Measurements from ENCODE around the gene MANBA.
A peak's percentile ranks its signal among the peaks of the same experiment; 100 is the strongest.
"Not testable (repeated sequence)": the region's sequence is repeated elsewhere in the genome, so short reads cannot be mapped to it uniquely, and the experiment has no call there.

The MANBA gene

DNA sequence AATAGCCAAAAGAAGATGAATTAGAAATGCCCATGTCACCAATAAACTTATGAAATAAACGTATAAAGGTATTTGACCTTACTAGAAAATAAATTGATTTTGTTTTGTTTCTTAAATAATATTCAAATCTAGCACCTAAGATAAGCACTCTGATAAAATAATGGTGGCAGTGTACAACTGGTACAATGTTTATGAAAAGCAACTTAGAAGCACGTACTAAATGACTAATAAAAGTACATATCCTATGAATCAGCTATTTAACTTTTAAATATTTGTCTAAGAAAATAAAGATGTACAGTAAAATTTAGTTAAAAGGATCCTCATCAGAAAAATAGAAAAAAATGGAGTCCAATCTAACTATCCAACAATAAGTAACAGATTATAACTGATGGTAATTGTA lies 6.7 kb downstream of the MANBA start:
- Histone ChIP-seq H3K4me2 (ENCODE audit: low read depth, low read length, poor library complexity, severe bottlenecking) (no peak overlapping the region), H3K9ac (ENCODE audit: low read depth, low read length, poor library complexity, severe bottlenecking) (no peak overlapping the region), H3K4me3 (ENCODE audit: low read length, poor library complexity, severe bottlenecking) (no peak overlapping the region), H4K20me1 (ENCODE audit: insufficient read depth, low read length, poor library complexity, severe bottlenecking) (peaks cover 6% of the 10 kb centered on the region), H3K9me2 (replicated peaks; ENCODE audit: low read depth, low read length) (no peaks in the 10 kb centered on the region), H3K36me3 (ENCODE audit: insufficient read depth, low read length) (no peaks in the 10 kb centered on the region), H3K79me2 (ENCODE audit: insufficient read depth, low read length) (peaks cover 28% of the 10 kb centered on the region; the same call in 1 of the 2 replicates), H3K9me3 (ENCODE audit: insufficient read depth, low read depth, low read length) (no peaks in the 10 kb centered on the region), H2AFZ (ENCODE audit: low read length) (no peak overlapping the region), H3K27me3 (ENCODE audit: insufficient read depth, low read length, poor library complexity, severe bottlenecking) (no peaks in the 10 kb centered on the region), H3K4me1 (ENCODE audit: insufficient read depth, low read length, poor library complexity, severe bottlenecking) (peaks cover 26% of the 10 kb centered on the region), H3F3A (ENCODE audit: low read depth) (peaks cover 3% of the 10 kb centered on the region; the same call in 1 of the 2 replicates)
- no peak for TF ChIP-seq EZH2phosphoT487 (IDR thresholded peaks at IDR 0.05; ENCODE audit: borderline replicate concordance)
- TF ChIP-seq, protein P1, sequence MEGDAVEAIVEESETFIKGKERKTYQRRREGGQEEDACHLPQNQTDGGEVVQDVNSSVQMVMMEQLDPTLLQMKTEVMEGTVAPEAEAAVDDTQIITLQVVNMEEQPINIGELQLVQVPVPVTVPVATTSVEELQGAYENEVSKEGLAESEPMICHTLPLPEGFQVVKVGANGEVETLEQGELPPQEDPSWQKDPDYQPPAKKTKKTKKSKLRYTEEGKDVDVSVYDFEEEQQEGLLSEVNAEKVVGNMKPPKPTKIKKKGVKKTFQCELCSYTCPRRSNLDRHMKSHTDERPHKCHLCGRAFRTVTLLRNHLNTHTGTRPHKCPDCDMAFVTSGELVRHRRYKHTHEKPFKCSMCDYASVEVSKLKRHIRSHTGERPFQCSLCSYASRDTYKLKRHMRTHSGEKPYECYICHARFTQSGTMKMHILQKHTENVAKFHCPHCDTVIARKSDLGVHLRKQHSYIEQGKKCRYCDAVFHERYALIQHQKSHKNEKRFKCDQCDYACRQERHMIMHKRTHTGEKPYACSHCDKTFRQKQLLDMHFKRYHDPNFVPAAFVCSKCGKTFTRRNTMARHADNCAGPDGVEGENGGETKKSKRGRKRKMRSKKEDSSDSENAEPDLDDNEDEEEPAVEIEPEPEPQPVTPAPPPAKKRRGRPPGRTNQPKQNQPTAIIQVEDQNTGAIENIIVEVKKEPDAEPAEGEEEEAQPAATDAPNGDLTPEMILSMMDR (conservative IDR thresholded peaks at IDR 0.05; ENCODE audit: low read length) = no peak

DNA sequence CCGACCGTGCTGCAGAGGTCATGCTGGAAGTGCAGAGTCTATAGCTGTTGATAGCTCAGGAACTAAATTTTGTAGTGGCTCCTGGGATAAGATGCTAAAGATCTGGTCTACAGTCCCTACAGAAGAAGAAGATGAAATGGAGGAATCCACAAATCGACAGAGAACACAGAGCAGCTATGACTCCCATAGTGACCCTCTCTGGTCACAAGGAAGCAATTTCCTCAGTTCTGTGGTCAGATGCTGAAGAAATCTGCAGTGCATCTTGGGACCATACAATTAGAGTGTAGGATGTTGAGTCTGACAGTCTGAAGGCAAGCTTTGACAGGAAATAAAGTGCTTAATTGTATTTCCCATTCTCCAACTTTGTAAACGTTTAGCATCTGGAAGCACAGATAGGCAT lies 8.8 kb downstream of the MANBA start:
- no peaks in the 10 kb centered on the region for H3K9me3 ChIP-seq (ENCODE audit: insufficient read depth, low read depth, low read length)
- H3K79me2 ChIP-seq (ENCODE audit: insufficient read depth, low read length) = peaks cover 17% of the 10 kb centered on the region; the same call in 1 of the 2 replicates
- no peak overlapping the region for H3K9ac ChIP-seq (ENCODE audit: low read depth, low read length, poor library complexity, severe bottlenecking)
- no peaks in the 10 kb centered on the region for H3K9me2 ChIP-seq (replicated peaks; ENCODE audit: low read depth, low read length)
- no peak overlapping the region for H3K4me3 ChIP-seq (ENCODE audit: low read length, poor library complexity, severe bottlenecking)
- no peaks in the 10 kb centered on the region for H3K27me3 ChIP-seq (ENCODE audit: insufficient read depth, low read length, poor library complexity, severe bottlenecking)
- no peaks in the 10 kb centered on the region for H3F3A ChIP-seq (ENCODE audit: low read depth)
- peak overlapping the region; percentile 37 for H3K4me2 ChIP-seq (ENCODE audit: low read depth, low read length, poor library complexity, severe bottlenecking)
- H2AFZ ChIP-seq (ENCODE audit: low read length) = no peak overlapping the region
- no peaks in the 10 kb centered on the region for H4K20me1 ChIP-seq (ENCODE audit: insufficient read depth, low read length, poor library complexity, severe bottlenecking)
- no peak for TF ChIP-seq EZH2phosphoT487 (IDR thresholded peaks at IDR 0.05; ENCODE audit: borderline replicate concordance)
- TF ChIP-seq, protein P1 (conservative IDR thresholded peaks at IDR 0.05; ENCODE audit: low read length) = no peak
- peaks cover 12% of the 10 kb centered on the region for H3K4me1 ChIP-seq (ENCODE audit: insufficient read depth, low read length, poor library complexity, severe bottlenecking)
- H3K36me3 ChIP-seq (ENCODE audit: insufficient read depth, low read length) = no peaks in the 10 kb centered on the region

DNA sequence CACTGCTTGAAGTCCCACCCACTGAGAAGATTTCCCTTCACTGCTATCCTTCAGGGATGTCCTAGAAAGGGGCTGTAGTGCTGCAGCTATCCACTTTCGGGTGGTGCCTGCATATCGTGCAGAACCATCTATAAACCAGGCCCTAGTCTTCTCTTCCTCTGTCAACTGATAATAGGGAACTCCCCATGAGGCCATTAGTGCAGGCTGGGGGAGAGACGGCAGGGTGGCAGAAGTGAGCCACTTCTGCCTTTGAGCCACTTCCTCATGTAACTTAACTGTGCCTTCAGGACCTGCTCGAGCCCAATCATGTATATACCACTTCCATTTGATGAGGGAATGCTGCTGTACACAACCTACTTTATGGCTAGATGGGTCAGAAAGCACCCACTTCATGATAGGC lies 17.4 kb downstream of the MANBA start:
- not testable (repeated sequence) for H3K4me2 ChIP-seq (ENCODE audit: low read depth, low read length, poor library complexity, severe bottlenecking); H3K9me2 ChIP-seq (replicated peaks; ENCODE audit: low read depth, low read length); H3K4me1 ChIP-seq (ENCODE audit: insufficient read depth, low read length, poor library complexity, severe bottlenecking); H3F3A ChIP-seq (ENCODE audit: low read depth); H3K9ac ChIP-seq (ENCODE audit: low read depth, low read length, poor library complexity, severe bottlenecking); H2AFZ ChIP-seq (ENCODE audit: low read length); H3K27me3 ChIP-seq (ENCODE audit: insufficient read depth, low read length, poor library complexity, severe bottlenecking); H3K36me3 ChIP-seq (ENCODE audit: insufficient read depth, low read length); H3K79me2 ChIP-seq (ENCODE audit: insufficient read depth, low read length); H3K4me3 ChIP-seq (ENCODE audit: low read length, poor library complexity, severe bottlenecking); H3K9me3 ChIP-seq (ENCODE audit: insufficient read depth, low read depth, low read length); H4K20me1 ChIP-seq (ENCODE audit: insufficient read depth, low read length, poor library complexity, severe bottlenecking)

DNA sequence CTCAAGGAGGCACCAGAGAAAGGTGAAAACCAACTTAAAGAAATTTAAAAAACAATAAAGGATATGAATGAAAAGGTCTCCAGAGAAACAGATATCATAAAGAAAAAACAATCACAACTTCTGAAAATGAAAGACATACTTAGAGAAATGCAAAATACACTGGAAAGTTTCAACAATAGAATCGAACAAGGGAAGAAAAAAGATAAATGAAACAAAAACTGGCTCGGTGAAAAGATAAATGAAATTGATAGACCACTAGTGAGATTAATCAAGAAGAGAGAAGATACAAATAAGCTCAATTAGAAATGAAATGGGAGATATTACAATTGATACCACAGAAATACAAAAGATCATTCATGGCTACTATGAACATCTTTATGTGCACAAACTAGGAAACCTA lies 22.0 kb downstream of the MANBA start:
- not testable (repeated sequence) for H2AFZ ChIP-seq (ENCODE audit: low read length); H3K36me3 ChIP-seq (ENCODE audit: insufficient read depth, low read length); H3K9ac ChIP-seq (ENCODE audit: low read depth, low read length, poor library complexity, severe bottlenecking); H4K20me1 ChIP-seq (ENCODE audit: insufficient read depth, low read length, poor library complexity, severe bottlenecking); H3K27me3 ChIP-seq (ENCODE audit: insufficient read depth, low read length, poor library complexity, severe bottlenecking); H3K4me3 ChIP-seq (ENCODE audit: low read length, poor library complexity, severe bottlenecking); H3K9me3 ChIP-seq (ENCODE audit: insufficient read depth, low read depth, low read length); H3K9me2 ChIP-seq (replicated peaks; ENCODE audit: low read depth, low read length); H3K4me2 ChIP-seq (ENCODE audit: low read depth, low read length, poor library complexity, severe bottlenecking); H3F3A ChIP-seq (ENCODE audit: low read depth)
- Histone ChIP-seq H3K4me1 (ENCODE audit: insufficient read depth, low read length, poor library complexity, severe bottlenecking) (peaks cover 15% of the 10 kb centered on the region), H3K79me2 (ENCODE audit: insufficient read depth, low read length) (peaks cover 19% of the 10 kb centered on the region; the same call in 1 of the 2 replicates)

All from Loucy (cell line).